Measurements from ENCODE around the gene IGFALS.

DNA sequence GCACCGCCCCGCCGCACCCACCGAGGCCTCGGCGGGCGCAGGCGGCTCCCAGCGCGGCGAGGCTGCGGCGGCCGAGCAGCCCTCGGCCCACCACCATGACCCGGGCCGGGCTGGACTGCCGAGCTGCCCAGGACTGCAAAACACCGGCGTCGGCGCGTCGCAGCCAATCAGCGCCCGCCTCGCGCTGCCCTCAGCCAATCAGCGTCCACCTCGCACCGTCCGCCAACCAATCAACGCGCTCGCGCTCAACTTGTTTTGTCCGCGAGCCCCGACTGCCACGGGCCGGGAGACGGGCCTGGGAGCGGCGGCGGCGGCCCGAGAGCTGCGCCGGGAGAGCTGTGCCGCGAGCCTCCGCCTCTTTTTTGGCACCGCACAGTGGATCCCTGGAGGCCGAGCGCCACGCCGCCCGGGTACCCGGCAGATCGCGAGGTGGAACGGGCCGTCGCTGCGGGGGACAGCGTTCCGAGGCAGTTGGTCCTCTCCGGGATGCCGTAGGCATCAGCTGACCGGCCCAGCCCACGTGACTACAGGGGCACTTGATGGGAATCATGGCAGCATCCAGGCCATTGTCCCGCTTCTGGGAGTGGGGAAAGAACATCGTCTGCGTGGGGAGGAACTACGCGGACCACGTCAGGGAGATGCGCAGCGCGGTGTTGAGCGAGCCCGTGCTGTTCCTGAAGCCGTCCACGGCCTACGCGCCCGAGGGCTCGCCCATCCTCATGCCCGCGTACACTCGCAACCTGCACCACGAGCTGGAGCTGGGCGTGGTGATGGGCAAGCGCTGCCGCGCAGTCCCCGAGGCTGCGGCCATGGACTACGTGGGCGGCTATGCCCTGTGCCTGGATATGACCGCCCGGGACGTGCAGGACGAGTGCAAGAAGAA lies 33.4 kb upstream of the IGFALS start, which contains the start of the genes FAHD1 and HAGH:
- TF ChIP-seq, protein P1, sequence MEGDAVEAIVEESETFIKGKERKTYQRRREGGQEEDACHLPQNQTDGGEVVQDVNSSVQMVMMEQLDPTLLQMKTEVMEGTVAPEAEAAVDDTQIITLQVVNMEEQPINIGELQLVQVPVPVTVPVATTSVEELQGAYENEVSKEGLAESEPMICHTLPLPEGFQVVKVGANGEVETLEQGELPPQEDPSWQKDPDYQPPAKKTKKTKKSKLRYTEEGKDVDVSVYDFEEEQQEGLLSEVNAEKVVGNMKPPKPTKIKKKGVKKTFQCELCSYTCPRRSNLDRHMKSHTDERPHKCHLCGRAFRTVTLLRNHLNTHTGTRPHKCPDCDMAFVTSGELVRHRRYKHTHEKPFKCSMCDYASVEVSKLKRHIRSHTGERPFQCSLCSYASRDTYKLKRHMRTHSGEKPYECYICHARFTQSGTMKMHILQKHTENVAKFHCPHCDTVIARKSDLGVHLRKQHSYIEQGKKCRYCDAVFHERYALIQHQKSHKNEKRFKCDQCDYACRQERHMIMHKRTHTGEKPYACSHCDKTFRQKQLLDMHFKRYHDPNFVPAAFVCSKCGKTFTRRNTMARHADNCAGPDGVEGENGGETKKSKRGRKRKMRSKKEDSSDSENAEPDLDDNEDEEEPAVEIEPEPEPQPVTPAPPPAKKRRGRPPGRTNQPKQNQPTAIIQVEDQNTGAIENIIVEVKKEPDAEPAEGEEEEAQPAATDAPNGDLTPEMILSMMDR (IDR thresholded peaks at IDR 0.05): peak in 1 of 6 experiments; percentile 9
- TF ChIP-seq POLR2A (IDR thresholded peaks at IDR 0.05): peak; percentile 33 to 68

Data from Peyer's patch (tissue), 4 donors.